Stimulated activated CD8-positive, alpha-beta memory T cell treated with anti-CD3 and anti-CD28 coated beads, Interleukin-7, amount 100 ng/mL, for 1 hour (primary cell): ENCODE results near the gene INPP4B.

ENCODE experiments used
- DNase-seq, 2 donors: peaks; one replicate each; pipeline ENCODE4 v3.0.0-alpha.2; 2020; ENCODE audit warnings: low read depth in 2 of 2

INPP4B gene

DNA sequence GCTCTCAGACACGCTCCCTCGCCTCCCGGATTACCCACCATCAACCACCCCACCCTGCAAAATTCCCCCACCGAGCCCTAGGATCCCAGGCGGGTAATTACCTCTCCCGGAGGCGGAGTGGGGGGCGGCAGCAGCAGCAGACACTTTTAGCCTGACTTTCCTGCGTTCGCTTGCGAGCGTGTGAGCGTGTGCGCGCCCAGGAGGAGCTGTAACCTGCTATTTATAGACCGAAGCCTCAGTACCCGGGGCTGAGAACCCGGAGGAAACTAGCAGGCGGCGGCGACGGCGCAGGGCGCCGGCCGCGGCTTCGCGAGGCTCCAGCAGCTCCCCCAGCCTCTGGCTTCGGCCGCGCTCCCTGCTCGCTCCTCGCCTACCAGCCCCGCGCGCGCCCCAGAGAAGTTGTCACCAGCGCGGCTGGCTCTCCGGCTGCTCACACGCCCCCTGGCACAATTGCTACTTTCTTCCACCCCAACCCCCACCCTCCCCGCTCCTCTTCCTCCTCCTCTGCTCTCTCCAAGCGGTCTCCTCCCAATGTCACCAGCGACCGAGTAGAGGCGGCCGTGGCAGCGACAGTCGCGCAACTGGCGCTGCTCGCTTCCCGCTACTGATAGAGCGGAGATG, at the start of gene INPP4B:
TSS of gene INPP4B (minus strand) at position 194 of the 621 bp plus-strand sequence.
- DNase-seq = no peak

DNA sequence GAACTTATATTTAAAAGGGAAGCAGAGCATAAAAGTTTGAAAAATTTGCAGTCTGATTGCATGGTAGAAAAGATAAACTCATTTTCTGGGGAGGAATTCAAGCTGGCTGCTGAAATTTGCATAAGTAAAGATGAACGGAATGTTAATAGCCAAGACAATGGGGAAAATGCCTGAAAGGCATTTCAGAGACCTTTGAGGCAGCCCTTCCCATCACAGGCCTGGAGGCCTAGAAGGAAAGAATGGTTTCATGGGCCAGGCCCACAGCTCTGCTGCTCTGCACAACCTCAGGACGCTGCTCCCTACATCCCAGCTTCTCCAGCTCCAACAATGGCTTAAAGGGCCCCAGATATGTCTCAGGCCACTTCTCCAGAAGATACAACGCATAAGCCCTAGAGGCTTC, 46.9 kb upstream of the INPP4B start:
- no peak for DNase-seq

DNA sequence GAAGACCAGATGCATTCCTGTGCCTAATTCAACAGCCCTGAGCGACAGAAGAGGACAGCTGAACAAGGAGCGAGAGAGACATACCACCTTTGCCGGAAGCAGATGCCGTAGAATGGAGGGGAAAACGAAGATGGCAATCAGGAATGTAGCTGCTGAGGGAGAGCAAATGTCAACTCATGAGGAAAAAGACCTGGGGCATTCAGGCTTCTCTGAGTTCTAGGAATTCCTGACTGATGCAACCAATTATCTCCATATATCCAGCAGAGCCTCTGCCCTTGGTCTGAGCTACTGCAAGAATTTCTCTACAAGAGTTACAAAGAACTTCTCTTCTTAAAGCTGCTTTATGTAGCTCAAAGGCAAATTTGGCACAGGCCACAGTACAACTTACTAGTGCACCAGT, 40.5 kb upstream of the INPP4B start:
- DNase-seq = no peak

DNA sequence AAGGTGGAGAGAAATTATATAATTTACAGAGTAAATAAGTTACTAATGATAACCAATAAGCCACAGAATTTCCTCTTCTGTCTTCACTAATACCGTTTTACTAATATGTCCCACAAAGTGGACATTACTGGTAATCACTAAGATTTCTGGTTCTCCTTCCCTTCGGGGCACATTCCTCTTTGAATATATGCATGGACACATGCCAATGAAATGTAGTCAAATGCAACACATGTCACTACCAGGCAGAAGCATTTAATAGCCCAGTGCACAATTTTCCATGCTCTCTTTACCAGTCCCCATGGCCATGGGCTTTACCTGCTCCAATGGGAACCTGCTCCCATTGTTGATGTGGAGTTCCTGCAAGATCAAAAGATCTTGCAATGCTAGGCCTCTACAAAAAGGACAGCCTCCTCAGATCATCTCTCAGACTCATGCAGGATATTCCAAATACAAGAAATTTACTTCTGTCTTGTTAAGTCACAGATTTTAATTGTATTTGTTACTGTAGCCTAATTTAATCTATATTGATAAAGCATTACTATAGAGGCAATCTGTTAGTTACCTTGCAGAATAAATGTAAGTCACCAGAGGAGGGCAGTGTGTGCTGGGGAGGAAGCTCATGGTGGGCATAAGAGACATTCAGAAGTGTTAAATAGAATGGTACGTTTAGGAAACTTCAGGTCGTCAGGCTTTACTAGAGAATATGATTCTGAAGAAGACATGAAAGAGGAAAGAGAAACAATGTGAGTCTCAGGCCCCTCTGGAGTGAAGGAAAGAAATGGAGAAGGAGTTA, 37.1 kb upstream of the INPP4B start:
- DNase-seq = no peak

DNA sequence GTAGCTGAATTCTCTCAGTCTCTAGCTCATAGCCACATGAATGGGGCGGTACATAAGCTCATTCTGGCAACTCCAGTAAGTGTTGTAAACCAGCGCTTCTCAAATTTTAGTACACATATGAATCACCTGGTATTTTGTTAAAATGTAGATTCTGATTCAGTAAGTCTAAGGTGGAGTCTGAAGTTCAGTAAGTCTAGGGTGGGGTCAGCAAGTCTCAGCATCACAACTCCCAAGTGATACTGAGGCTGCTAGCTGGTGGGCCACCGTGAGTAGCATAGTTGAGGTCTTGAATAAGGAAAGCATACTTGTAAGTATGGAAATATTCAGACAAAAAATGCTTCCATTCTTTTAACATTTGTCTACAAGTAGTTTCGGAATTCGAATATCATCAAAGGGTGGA, 36.1 kb upstream of the INPP4B start:
- DNase-seq = no peak

DNA sequence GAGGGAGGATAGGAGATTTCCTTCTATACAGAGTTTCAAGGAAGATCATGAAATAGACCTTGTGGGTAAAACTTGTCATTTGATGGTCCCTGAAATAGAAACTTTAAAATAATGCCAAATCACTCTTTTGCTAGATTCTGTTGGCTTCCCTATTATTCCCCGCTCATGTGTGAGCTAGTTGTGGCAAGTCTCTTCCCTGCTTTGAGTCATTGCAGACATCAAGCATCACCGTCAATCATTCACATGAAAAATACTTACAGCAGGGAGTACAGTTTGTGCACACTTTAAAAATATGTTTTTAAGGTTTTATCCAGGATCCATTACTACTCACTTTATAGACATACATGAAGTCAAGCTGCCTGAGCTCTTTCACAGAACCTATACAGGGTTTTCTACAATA, 35.2 kb upstream of the INPP4B start:
- DNase-seq = no peak

DNA sequence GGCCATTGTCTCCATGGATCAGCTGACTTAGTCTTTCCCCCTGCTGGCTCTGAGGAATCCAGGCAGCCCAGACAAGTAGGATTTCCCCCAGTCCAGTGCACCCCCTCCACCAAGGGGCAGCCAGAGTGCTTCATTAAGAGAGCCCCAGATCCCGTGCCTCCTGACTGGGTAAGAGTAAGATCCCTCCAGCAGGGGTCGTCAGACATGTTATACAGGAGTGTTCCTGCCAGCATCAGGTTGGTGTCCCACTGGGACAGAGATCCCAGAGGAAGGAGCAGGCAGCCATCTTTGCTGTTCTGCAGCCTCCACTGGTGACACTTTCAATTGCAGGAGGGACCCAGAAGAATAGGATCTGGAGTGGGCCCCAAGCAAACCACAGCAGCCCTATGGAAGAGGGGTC, 29.0 kb upstream of the INPP4B start:
- DNase-seq = no peak

DNA sequence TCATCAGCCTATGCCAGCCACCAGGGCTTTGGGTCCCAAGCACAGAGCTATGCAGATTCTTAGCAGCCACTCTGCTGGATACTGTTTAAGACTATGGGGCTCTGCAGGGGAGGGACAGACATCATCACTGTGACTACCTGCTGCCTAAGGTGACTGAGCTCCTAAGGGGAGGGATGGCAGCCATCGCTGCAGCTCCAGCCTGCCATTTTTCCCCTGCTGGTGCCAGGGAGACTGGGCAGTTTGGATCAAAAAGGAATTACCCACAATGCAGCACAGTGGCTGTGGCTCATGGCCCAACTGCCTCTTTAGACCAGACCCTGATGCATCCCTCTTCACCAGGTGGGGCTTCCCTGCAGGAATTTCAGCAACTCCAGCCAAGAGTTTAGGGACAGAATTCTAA, 28.6 kb upstream of the INPP4B start:
- DNase-seq = no peak

DNA sequence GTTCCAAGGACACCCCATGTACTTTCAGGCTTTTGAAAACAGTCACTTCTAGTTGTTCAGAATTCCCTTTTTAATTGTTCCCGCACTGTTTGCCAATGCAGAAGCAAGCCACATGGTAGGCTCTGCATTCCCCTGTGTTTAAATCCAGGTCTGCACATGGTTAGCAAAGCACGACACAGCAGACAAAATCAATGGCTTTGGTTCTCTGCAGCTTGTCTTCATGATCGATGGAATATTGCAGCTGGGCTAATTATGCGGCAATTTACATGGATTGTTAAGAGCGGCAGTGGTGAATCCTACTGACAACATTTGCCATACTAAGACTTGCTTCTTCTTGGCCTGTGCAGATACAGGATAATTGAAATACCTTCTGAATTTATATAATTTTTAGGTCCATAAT, 20.6 kb upstream of the INPP4B start:
- DNase-seq = no peak

DNA sequence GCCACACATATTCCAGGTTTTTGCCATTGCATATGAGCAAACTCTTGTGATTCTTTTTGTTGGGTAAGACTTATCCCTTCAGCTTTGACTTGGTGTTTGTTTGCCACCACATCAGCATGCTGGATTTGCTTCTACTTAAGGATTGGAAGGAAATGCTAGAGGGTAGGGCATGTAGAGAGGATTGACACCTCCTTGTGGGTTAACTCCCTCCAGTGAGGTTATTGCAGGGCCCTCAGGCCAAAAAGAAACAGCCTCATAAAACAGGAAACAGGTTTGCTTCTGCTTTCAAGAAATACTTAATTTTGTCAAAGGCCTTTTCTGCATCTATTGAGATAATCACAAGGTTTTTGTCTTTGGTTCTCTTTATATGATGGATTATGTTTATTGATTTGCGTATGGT, 15.2 kb upstream of the INPP4B start:
- no peak for DNase-seq

DNA sequence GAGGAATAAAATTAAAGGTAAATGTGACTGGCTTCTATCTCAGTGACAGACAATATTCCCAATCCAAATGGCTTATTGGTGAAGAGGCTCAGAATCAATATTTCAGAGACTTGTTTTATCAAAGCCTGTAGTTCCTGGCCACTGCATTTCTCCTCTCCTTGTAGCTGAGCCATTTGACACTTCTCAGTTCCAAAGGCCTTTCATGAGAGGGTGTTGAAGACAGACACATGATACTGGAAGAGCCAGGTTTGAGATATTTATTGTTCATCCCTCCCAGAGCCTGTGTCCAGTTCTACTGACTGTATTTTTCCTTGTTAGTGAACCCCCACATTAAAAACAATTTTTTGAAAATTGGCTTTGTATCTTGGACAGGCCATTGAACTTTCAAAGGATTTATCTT, 12.9 kb upstream of the INPP4B start:
- no peak for DNase-seq

DNA sequence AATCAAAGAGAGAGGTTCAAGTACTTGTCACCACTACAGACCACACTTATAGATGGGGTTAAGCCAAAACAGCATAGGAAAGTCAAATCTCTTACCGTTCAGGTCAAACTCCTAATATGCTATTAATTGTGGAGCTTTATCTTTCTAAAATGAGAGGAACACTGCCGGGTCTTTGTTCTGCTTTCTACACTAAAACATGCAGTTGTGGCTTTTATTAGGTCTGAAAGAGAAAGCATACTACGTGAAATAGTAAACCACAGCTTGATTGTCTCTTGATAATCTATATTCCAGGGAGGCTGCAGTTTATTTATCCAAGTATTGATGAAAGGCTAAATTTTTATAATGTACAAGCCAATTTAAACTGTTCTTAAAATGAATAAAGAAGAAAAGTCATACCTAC, 12.3 kb upstream of the INPP4B start:
- no peak for DNase-seq

DNA sequence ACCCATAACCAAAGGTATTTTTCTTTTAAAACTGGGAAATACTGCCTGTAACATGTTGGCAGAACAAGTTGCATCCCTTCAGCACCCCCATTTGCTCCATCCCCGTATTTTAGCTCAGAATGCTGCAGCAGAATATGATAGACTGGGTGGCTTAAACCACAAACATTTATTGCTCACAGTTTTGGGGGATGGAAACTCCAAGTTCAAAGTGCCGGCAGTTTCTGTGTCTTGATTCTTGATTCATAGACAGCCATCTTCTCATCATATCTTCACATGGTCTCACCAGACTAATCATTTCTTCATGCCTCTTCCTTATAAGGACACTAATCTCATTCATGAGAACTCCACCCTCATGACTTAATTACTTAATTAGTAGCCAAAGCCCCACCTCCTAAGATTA, 10.5 kb upstream of the INPP4B start:
- no peak for DNase-seq

DNA sequence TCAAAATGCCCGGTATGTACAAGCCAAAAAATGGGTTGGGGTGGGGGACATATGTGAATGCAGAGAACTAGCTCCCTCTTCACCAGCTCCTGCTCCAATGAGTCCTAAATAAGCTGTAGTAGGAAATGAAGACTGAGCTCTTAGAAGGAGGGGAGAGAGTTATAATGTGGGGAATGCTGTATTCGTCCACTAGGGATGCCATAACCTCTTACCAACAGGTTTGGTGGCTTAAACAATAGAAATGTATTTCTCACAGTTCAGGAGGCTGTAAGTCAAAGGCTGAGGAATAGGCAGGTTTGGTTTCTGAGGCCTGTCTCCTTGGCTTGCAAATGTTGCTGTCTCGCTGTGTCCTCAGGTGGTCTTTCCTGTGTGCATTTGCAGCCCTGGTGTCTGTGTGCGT, 4.4 kb upstream of the INPP4B start:
- no peak for DNase-seq

DNA sequence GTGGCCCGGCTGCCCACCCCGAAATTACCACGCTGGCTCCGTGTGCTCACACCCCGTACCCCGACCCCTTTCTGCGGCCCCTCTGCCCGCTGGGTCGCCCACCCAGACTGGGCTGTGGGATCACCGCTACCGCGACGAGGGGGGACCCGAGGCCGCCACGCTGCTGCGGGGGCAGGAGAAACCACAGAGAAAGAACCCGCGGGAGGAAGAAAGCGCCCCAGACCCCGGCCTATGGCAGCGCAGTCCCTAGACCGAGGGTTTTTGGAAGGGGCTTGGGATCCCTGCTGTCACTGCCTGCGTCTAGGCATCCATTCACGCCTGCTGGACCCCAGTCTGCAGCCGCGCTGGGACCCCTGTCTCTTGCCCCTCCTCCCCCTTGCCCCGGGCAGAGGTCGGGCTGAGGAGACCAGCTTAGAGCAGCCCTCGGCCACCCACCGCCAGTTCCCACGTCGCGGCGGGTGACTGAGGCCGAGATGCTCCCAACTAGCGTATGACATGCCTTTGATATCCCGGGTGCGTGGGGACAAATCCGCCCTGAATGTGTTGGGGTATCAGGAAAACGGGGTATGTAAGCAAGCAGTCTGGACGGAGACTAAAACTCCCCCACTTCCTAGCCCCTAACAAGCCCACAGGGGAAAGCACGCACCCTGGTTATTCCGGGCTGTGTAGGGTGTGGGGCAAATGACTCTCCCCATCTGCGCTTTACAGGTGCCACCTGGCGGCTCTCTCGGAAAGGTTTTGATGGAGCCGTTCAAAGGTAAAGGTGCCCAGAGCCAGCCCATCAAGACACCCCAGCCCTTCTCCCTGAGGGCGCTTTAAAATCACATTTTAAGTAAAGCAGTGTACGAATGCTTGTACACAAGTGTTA, 862 bp upstream of the INPP4B start:
- peak; percentile 25 to 45 for DNase-seq

DNA sequence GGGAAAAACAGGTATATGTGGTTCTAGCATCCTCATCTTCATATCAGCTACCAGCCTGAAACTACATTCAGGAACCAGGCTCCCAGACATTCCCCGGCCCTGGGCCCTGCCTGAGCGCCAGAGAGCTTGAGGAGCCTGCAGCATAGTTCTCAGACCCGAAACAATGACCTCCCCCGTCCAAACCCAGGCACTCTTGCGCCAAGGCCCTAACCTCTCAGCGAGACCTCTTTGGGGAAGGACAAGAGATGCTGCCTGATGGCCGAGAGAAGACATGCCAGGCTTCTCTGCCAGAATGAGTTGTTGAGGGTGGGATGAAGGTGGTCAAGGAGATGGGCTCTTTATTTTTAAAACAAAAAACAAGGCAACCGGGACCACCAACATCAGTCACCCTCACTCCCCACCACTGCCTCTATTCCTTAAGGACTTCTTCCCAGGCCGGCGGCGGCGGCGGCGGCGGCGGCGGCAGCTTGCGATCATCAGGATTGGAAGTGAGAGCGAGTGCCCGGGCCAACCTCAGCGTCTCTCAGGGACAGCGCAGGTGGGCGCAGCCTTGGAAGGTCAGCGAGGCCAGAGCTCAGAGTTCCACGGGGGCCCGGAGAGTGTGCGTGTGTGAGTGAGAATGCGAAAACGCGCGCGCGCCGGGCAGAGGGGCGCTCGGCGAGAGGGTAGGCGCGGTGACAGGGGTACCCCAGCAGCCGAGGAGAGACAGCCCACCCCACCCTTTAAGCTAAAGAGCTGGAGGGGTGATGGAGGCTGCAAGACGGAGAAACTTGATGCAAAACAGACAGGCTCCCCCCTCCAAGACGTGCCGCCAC, 601 bp downstream of the INPP4B start:
- DNase-seq = no peak

DNA sequence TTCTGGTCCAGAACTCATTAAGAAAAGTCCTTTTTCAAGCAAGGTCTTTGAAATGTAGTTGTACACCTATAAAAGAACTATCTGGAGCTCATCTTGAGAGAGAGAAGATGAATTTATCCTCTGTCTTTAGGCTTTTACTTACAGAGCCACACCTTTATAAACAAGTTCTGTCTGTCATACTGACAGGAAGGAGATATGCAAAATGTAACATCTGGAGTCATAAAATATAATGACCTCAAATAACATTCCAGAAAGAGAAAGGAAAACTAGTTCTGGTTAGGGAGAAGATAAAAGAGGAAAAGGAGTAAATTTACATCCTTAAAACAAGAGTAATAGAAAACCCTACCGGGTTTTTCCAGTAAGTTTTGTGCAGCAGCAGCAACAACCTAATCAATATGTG, 1.3 kb downstream of the INPP4B start:
- no peak for DNase-seq

DNA sequence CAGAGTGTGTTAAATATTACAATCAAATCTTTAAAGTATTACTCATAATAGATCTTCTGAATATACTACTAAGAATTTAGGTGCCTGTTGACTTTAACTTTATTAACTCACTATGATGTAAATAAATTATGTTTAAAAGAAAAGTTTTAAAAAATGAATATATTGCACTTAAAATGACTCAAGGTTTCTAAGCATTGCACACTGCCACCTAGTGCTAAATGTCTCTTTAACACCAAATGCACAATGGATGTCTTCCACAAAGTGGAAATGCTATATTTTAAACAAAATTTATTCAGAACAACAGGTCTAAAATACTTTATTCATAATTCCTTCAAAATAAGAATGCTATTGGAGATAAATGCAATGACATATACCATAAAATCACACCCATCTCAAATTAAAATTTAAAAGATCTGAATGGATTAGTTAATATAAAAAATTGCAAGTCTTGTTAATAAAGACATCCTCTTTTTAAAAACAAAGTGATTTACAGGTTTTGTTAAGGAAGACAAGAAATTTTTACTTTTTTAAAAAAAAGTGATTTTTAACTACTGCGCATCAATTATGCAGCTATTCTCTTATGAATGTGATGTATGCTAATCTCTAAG, 5.5 kb downstream of the INPP4B start:
- no peak for DNase-seq

DNA sequence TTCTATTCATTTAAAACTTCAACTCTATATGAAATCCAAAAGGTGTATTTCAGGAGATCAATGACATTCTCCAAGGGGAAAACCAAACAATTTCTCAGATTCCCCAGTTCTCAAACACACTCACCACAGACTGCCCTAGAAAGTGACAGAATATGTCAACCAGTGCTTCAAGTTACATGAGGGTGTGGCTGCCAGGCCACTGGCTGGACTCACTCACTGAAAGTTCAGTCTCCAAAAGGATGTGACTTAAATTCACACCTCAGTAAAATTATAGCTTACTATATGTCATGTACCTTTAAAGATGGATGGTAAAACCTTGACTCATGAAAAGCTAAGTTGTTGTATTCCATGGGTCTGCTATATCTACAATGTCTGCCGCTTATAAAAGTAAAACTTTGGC, 7.3 kb downstream of the INPP4B start:
- no peak for DNase-seq

DNA sequence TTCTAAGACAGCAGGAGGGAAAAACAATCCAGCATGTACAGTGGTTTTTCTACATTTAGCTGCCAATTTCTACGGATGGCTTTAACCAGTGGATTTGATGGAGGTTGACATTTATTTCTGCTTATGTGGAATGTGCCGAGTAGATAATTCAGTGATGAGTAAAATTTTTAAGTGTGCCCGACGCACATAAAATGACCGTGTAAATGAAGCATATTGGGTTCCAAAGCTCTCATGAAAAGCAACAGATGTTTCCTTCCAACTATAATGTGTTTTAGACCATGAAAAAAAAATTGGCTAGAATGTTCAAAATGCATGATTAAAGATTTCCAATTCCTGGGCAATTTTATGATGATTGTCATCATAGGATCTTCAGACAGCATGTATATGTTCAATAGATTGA, 14.1 kb downstream of the INPP4B start:
- no peak for DNase-seq

DNA sequence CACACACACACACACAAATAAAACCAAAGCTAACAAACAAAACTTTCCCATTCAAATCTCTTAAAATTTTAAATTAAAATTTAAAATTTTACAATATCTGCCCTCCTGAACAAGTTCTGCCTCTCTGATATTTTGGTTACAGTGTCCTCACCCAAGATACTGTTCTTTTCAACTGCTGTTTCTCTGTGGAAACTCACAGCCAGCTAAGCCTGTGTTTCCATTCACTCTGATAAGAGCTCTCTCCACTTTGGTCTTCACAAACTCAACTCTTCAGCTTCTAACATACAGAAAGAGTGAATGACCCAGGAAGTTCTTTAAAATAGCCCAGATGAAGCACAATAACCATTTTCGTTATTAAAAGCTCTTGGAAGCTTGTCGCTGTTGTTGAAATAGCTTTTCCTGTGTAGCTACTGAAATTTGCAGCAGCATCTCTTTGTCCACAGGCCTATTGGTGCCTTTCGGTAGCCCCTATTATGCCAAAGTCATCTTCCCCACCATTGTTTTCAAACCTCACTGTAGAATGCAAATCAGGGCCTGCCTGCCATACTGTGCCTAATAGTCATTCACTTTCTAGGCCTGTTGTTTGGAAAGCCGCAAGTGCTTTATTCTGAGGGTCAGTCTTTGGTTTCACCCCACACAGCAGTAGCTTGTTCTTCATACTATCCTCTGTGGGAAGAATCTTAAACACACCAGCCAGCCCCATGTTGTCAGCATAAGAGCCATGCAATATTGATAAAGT, 19.4 kb downstream of the INPP4B start:
- no peak for DNase-seq
